Measurements from ENCODE around the gene GTF2IRD1.

DNA sequence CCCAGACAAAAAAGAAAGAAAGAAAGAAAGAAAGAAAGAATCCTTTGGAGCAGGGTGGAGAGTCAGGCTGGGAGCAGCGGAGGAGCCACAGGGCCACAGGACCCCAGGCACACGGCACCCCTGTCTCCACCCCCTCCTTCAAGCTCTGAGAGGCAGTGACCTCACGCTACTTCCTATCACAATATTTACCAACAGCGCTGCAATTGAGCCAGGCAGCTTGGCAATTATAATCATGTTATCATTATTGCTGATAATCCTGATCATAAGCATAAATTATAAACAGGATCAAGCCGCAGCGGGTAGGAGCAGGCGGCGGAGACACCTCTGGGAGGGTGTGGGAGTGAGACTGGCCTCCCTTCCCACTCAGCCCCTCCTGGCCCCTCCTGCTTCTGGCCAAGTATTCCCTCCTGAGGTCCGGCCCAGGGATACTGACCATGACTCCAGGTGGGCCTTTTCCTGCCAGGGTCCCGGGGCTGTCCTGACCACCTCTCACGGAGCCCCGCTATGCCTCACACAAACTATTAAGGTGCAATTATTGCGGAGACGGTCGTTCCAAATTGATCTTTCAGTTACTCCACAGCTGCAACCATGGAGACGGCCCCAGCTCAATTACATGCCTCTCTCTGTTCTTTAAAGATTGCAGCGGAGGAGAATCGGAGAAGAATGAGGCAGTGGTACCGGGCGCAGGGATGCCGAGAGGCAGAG lies 10.0 kb upstream of the GTF2IRD1 start:
- TF ChIP-seq, protein P1, sequence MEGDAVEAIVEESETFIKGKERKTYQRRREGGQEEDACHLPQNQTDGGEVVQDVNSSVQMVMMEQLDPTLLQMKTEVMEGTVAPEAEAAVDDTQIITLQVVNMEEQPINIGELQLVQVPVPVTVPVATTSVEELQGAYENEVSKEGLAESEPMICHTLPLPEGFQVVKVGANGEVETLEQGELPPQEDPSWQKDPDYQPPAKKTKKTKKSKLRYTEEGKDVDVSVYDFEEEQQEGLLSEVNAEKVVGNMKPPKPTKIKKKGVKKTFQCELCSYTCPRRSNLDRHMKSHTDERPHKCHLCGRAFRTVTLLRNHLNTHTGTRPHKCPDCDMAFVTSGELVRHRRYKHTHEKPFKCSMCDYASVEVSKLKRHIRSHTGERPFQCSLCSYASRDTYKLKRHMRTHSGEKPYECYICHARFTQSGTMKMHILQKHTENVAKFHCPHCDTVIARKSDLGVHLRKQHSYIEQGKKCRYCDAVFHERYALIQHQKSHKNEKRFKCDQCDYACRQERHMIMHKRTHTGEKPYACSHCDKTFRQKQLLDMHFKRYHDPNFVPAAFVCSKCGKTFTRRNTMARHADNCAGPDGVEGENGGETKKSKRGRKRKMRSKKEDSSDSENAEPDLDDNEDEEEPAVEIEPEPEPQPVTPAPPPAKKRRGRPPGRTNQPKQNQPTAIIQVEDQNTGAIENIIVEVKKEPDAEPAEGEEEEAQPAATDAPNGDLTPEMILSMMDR (conservative IDR thresholded peaks at IDR 0.05; ENCODE audit: low read depth, low read length): no peak
- TF ChIP-seq EZH2 (IDR thresholded peaks at IDR 0.05; ENCODE audit: borderline replicate concordance, low read depth, low read length, poor library complexity, severe bottlenecking): no peak

Data from A673 (cell line).